GM19438 (cell line): ENCODE measurements around the gene BICDL1.

Experiments used
- ATAC-seq: cut with Tn5 transposase; IDR thresholded peaks from one replicate; pipeline ENCODE4 v1.9.1; 2021; ENCODE audit warnings: low read depth; ENCODE audit not compliant: unreplicated experiment

The BICDL1 gene

GRCh38 chr12:120048263-120048662 is 59.2 kb downstream of the BICDL1 start:
- ATAC-seq: no peak

GRCh38 chr12:120049426-120049825 is 60.4 kb downstream of the BICDL1 start:
- ATAC-seq: no peak

- ATAC-seq: no peak
These were observed 62.5 kb downstream of the BICDL1 start for GRCh38 chr12:120051535-120051934.

GRCh38 chr12:120054293-120054692 is 65.3 kb downstream of the BICDL1 start:
- ATAC-seq: no peak

GRCh38 chr12:120055231-120056000 is 66.4 kb downstream of the BICDL1 start:
- no peak for ATAC-seq

GRCh38 chr12:120056739-120057138 is 67.7 kb downstream of the BICDL1 start:
- no peak for ATAC-seq

GRCh38 chr12:120060196-120060595 is 71.2 kb downstream of the BICDL1 start:
- ATAC-seq: no peak

GRCh38 chr12:120060717-120061116 is 71.7 kb downstream of the BICDL1 start:
- no peak for ATAC-seq

GRCh38 chr12:120061575-120062214 is 72.7 kb downstream of the BICDL1 start:
- ATAC-seq: no peak

- ATAC-seq: no peak
These were observed 74.0 kb downstream of the BICDL1 start for GRCh38 chr12:120062976-120063579.

GRCh38 chr12:120064054-120064940 is 75.3 kb downstream of the BICDL1 start:
- no peak for ATAC-seq

GRCh38 chr12:120065472-120065871 is 76.4 kb downstream of the BICDL1 start:
- no peak for ATAC-seq

GRCh38 chr12:120066341-120066740 is 77.3 kb downstream of the BICDL1 start:
- no peak for ATAC-seq

GRCh38 chr12:120067084-120067869 is 78.2 kb downstream of the BICDL1 start:
- no peak for ATAC-seq

GRCh38 chr12:120067901-120068300 is 78.9 kb downstream of the BICDL1 start:
- no peak for ATAC-seq

GRCh38 chr12:120069278-120069677 is 80.2 kb downstream of the BICDL1 start:
- ATAC-seq: no peak

- no peak for ATAC-seq
These were observed 82.5 kb downstream of the BICDL1 start for GRCh38 chr12:120071493-120072020.

GRCh38 chr12:120072472-120073249 is 83.6 kb downstream of the BICDL1 start:
- no peak for ATAC-seq

GRCh38 chr12:120075034-120075616 is 86.1 kb downstream of the BICDL1 start:
- no peak for ATAC-seq
